Measurements from ENCODE around the gene ULBP3.
"Not testable (repeated sequence)": the region's sequence is repeated elsewhere in the genome, so short reads cannot be mapped to it uniquely, and the experiment has no call there.

ULBP3 gene

GRCh38 chr6:150024646-150025155, 44.2 kb downstream of the ULBP3 start:
- H3K4me3 ChIP-seq (replicated peaks; ENCODE audit: insufficient read depth, low read length): no peak overlapping the region
- TF ChIP-seq SPI1 (IDR thresholded peaks at IDR 0.05; ENCODE audit: borderline replicate concordance, low read depth): no peak
- TF ChIP-seq POLR2AphosphoS5 (IDR thresholded peaks at IDR 0.05; ENCODE audit: low read depth): no peak
- TF ChIP-seq CTCF (IDR thresholded peaks at IDR 0.05; ENCODE audit: insufficient read depth, low read length): no peak
- no peak for TF ChIP-seq REST (IDR thresholded peaks at IDR 0.05; ENCODE audit: insufficient replicate concordance, low read depth)
- TF ChIP-seq GABPA (IDR thresholded peaks at IDR 0.05; ENCODE audit: low read depth): no peak
- no peak for DNase-seq (ENCODE audit: low read depth in 1 of 2, low spot score in 1 of 2)
- no peak overlapping the region for H3K27ac ChIP-seq (replicated peaks)
- H3K27me3 ChIP-seq (ENCODE audit: insufficient read depth, poor library complexity, severe bottlenecking): peaks cover 16% of the 10 kb centered on the region

- DNase-seq (ENCODE audit: low read depth in 1 of 2, low spot score in 1 of 2); H3K27ac ChIP-seq (replicated peaks); H3K4me3 ChIP-seq (replicated peaks; ENCODE audit: insufficient read depth, low read length): not testable (repeated sequence)
- peaks cover 16% of the 10 kb centered on the region for H3K27me3 ChIP-seq (ENCODE audit: insufficient read depth, poor library complexity, severe bottlenecking)
Observed at GRCh38 chr6:150024021-150024420, 44.9 kb downstream of the ULBP3 start.

- H3K4me3 ChIP-seq (replicated peaks; ENCODE audit: insufficient read depth, low read length); DNase-seq (ENCODE audit: low read depth in 1 of 2, low spot score in 1 of 2); H3K27ac ChIP-seq (replicated peaks): not testable (repeated sequence)
- H3K27me3 ChIP-seq (ENCODE audit: insufficient read depth, poor library complexity, severe bottlenecking): peaks cover 19% of the 10 kb centered on the region
Observed at GRCh38 chr6:150021870-150022269, 47.1 kb downstream of the ULBP3 start.

GRCh38 chr6:150018846-150019580, 49.9 kb downstream of the ULBP3 start:
- TF ChIP-seq CTCF (IDR thresholded peaks at IDR 0.05; ENCODE audit: insufficient read depth, low read length) (no peak), REST (IDR thresholded peaks at IDR 0.05; ENCODE audit: insufficient replicate concordance, low read depth) (no peak), GABPA (IDR thresholded peaks at IDR 0.05; ENCODE audit: low read depth) (no peak), POLR2AphosphoS5 (IDR thresholded peaks at IDR 0.05; ENCODE audit: low read depth) (no peak)
- no peak for DNase-seq (ENCODE audit: low read depth in 1 of 2, low spot score in 1 of 2)
- Histone ChIP-seq H3K4me3 (replicated peaks; ENCODE audit: insufficient read depth, low read length) (no peak overlapping the region), H3K27ac (replicated peaks) (no peak overlapping the region), H3K27me3 (ENCODE audit: insufficient read depth, poor library complexity, severe bottlenecking) (peaks cover 10% of the 10 kb centered on the region)

- H3K27ac ChIP-seq (replicated peaks); DNase-seq (ENCODE audit: low read depth in 1 of 2, low spot score in 1 of 2): not testable (repeated sequence)
- peaks cover 20% of the 10 kb centered on the region for H3K27me3 ChIP-seq (ENCODE audit: insufficient read depth, poor library complexity, severe bottlenecking)
Observed at GRCh38 chr6:150017186-150017521, 51.8 kb downstream of the ULBP3 start.

More at GRCh38 chr6:150017186-150017521, 51.8 kb downstream of the ULBP3 start:
- H3K4me3 ChIP-seq (replicated peaks; ENCODE audit: insufficient read depth, low read length): not testable (repeated sequence)
